Mesendoderm (in vitro differentiated cells): ENCODE data around the gene CYP2C18.
A peak's percentile ranks its signal among the peaks of the same experiment; 100 is the strongest.
"Not testable (repeated sequence)": the region's sequence is repeated elsewhere in the genome, so short reads cannot be mapped to it uniquely, and the experiment has no call there.

Experiments
- DNase-seq: peaks from one replicate; pipeline ENCODE4 v3.0.0; 2013
- H2AK5ac ChIP-seq: 2 replicates; pipeline ENCODE4 v1.6.1; 2013; ENCODE audit warnings: low read length, inconsistent platforms
- H2BK120ac ChIP-seq: 2 replicates; pipeline ENCODE4 v1.6.1; 2013; ENCODE audit warnings: low read depth, mild to moderate bottlenecking, low read length, moderate library complexity, mixed read lengths
- H2BK15ac ChIP-seq: replicated peaks from 2 replicates; pipeline ENCODE4 v1.6.1; 2013; ENCODE audit warnings: low read depth, mild to moderate bottlenecking, moderate library complexity
- H2BK5ac ChIP-seq: 2 replicates; pipeline ENCODE4 v1.6.1; 2013; ENCODE audit warnings: low read length, inconsistent platforms
- H3K18ac ChIP-seq: 2 replicates; pipeline ENCODE4 v1.6.1; 2013; ENCODE audit warnings: mild to moderate bottlenecking, low read length, mixed read lengths
- H3K23ac ChIP-seq: one replicate; pipeline ENCODE4 v1.6.1; 2013; ENCODE audit warnings: low read length
- H3K27ac ChIP-seq: 2 replicates; pipeline ENCODE4 v1.5.1; 2013; ENCODE audit warnings: low read depth, mild to moderate bottlenecking, inconsistent platforms, low read length, moderate library complexity
- H3K27me3 ChIP-seq: 2 replicates; pipeline ENCODE4 v1.6.1; 2013; ENCODE audit warnings: low read length, control low read depth, mild to moderate bottlenecking, inconsistent platforms; ENCODE audit not compliant: insufficient read depth, poor library complexity
- H3K36me3 ChIP-seq: 2 replicates; pipeline ENCODE4 v1.6.1; 2013; ENCODE audit warnings: low read length, inconsistent platforms; ENCODE audit not compliant: control insufficient read depth, insufficient read depth
- H3K4ac ChIP-seq: one replicate; pipeline ENCODE4 v1.6.1; 2013; ENCODE audit warnings: low read depth, mild to moderate bottlenecking, low read length, moderate library complexity
- H3K4me1 ChIP-seq: 2 replicates; pipeline ENCODE4 v1.6.1; 2013; ENCODE audit warnings: low read depth, low read length, inconsistent platforms; ENCODE audit not compliant: control insufficient read depth
- H3K4me2 ChIP-seq: 2 replicates; pipeline ENCODE4 v1.6.1; 2013; ENCODE audit warnings: low read length
- H3K4me3 ChIP-seq: 2 replicates; pipeline ENCODE4 v1.5.1; 2013; ENCODE audit warnings: mild to moderate bottlenecking, low read length
- H3K56ac ChIP-seq: one replicate; pipeline ENCODE4 v1.6.1; 2013; ENCODE audit warnings: low read length
- H3K79me1 ChIP-seq: 2 replicates; pipeline ENCODE4 v1.6.1; 2013; ENCODE audit warnings: low read length, inconsistent platforms
- H3K79me2 ChIP-seq: 2 replicates; pipeline ENCODE4 v1.6.1; 2013; ENCODE audit warnings: mild to moderate bottlenecking, low read length; ENCODE audit not compliant: control insufficient read depth, insufficient read depth
- H3K9ac ChIP-seq: 2 replicates; pipeline ENCODE4 v1.6.1; 2013; ENCODE audit warnings: low read length, inconsistent platforms
- H4K5ac ChIP-seq: one replicate; pipeline ENCODE4 v1.6.1; 2013; ENCODE audit warnings: low read length
- H4K8ac ChIP-seq: one replicate; pipeline ENCODE4 v1.6.1; 2013; ENCODE audit warnings: low read depth, mild to moderate bottlenecking, control low read depth, low read length, moderate library complexity
- WGBS: extraction: QIAGEN DNeasy Blood & Tissue Kit; methylation state at CpG from one replicate; pipeline ENCODE4 v1.1.7; 2013; ENCODE audit warnings: low lambda C conversion rate, missing lambda C conversion rate; ENCODE audit not compliant: insufficient coverage; ENCODE audit errors: extremely low coverage; 5-methylcytosine and 5-hydroxymethylcytosine counted together

The CYP2C18 gene

GRCh38 chr10:94644352-94644751 lies 39.2 kb upstream of the CYP2C18 start:
- Histone ChIP-seq H3K4me3 (no peak overlapping the region), H2AK5ac (no peak overlapping the region), H3K36me3 (no peaks in the 10 kb centered on the region), H4K8ac (no peak overlapping the region), H3K79me1 (no peaks in the 10 kb centered on the region), H3K56ac (no peak overlapping the region), H3K27ac (no peak overlapping the region), H3K4me2 (no peak overlapping the region), H3K4ac (no peak overlapping the region), H2BK5ac (no peak overlapping the region), H3K4me1 (no peaks in the 10 kb centered on the region), H3K23ac (no peak overlapping the region), H2BK15ac (no peak overlapping the region), H3K27me3 (no peaks in the 10 kb centered on the region), H2BK120ac (no peak overlapping the region), H3K9ac (no peak overlapping the region), H4K5ac (no peak overlapping the region), H3K79me2 (no peaks in the 10 kb centered on the region), H3K18ac (no peak overlapping the region)
- WGBS, result no CpG with 5 or more reads among the region's 1 CpG
- DNase-seq, result no peak

GRCh38 chr10:94645285-94645684 lies 38.2 kb upstream of the CYP2C18 start:
- no peak overlapping the region for H3K56ac ChIP-seq
- WGBS, result no CpG with 5 or more reads among the region's 2 CpGs
- H4K8ac ChIP-seq, result no peak overlapping the region
- H3K79me2 ChIP-seq, result no peaks in the 10 kb centered on the region
- no peak overlapping the region for H2BK15ac ChIP-seq
- H3K9ac ChIP-seq, result no peak overlapping the region
- H2BK5ac ChIP-seq, result no peak overlapping the region
- no peaks in the 10 kb centered on the region for H3K27me3 ChIP-seq
- H3K18ac ChIP-seq, result no peak overlapping the region
- H4K5ac ChIP-seq, result no peak overlapping the region
- H3K4me3 ChIP-seq, result no peak overlapping the region
- no peak overlapping the region for H3K4me2 ChIP-seq
- no peak overlapping the region for H3K4ac ChIP-seq
- H3K36me3 ChIP-seq, result no peaks in the 10 kb centered on the region
- no peak overlapping the region for H2AK5ac ChIP-seq
- H3K79me1 ChIP-seq, result no peaks in the 10 kb centered on the region
- no peak for DNase-seq
- no peak overlapping the region for H3K27ac ChIP-seq
- H3K4me1 ChIP-seq, result no peaks in the 10 kb centered on the region
- H3K23ac ChIP-seq, result no peak overlapping the region
- H2BK120ac ChIP-seq, result no peak overlapping the region

GRCh38 chr10:94655201-94655600 lies 28.3 kb upstream of the CYP2C18 start:
- H3K9ac ChIP-seq, H2AK5ac ChIP-seq, H3K56ac ChIP-seq, H3K27ac ChIP-seq, H4K8ac ChIP-seq, H3K79me2 ChIP-seq, H2BK120ac ChIP-seq, H3K18ac ChIP-seq, H3K4me1 ChIP-seq, H3K27me3 ChIP-seq, H3K4me3 ChIP-seq, H3K4me2 ChIP-seq, H4K5ac ChIP-seq, H2BK5ac ChIP-seq, H3K23ac ChIP-seq, DNase-seq, H3K36me3 ChIP-seq, H3K79me1 ChIP-seq, H2BK15ac ChIP-seq, H3K4ac ChIP-seq: not testable (repeated sequence)

GRCh38 chr10:94663061-94663460 lies 20.5 kb upstream of the CYP2C18 start:
- H3K79me2 ChIP-seq, result not testable (repeated sequence)
- DNase-seq, result peak; percentile 38
- WGBS, result no CpG with 5 or more reads among the region's 4 CpGs

GRCh38 chr10:94666391-94667102 lies 17.0 kb upstream of the CYP2C18 start:
- Histone ChIP-seq H3K4me2 (no peak overlapping the region), H3K4ac (no peak overlapping the region), H2BK5ac (no peak overlapping the region), H3K18ac (no peak overlapping the region), H3K27ac (no peak overlapping the region), H3K79me2 (no peaks in the 10 kb centered on the region), H3K23ac (no peak overlapping the region), H3K79me1 (no peaks in the 10 kb centered on the region), H4K5ac (no peak overlapping the region), H2BK15ac (no peak overlapping the region), H3K56ac (no peak overlapping the region), H4K8ac (no peak overlapping the region), H3K36me3 (no peaks in the 10 kb centered on the region), H2BK120ac (no peak overlapping the region), H3K9ac (no peak overlapping the region), H3K4me1 (no peaks in the 10 kb centered on the region), H2AK5ac (no peak overlapping the region), H3K4me3 (no peak overlapping the region), H3K27me3 (no peaks in the 10 kb centered on the region)
- no peak for DNase-seq
- WGBS, result no CpG with 5 or more reads among the region's 6 CpGs

More at GRCh38 chr10:94663061-94663460, 20.5 kb upstream of the CYP2C18 start:
- H3K56ac ChIP-seq, result peak overlapping the region; percentile 25
- H3K36me3 ChIP-seq, H2AK5ac ChIP-seq, H4K5ac ChIP-seq, H3K4me2 ChIP-seq, H4K8ac ChIP-seq, H3K4me1 ChIP-seq, H3K27me3 ChIP-seq, H2BK5ac ChIP-seq, H3K27ac ChIP-seq, H3K79me1 ChIP-seq, H2BK120ac ChIP-seq, H3K23ac ChIP-seq, H3K9ac ChIP-seq, H3K4ac ChIP-seq, H2BK15ac ChIP-seq, H3K4me3 ChIP-seq, H3K18ac ChIP-seq: not testable (repeated sequence)
